ENCODE measurements around the gene PRDM10.
A peak's percentile ranks its signal among the peaks of the same experiment; 100 is the strongest.
"Not testable (repeated sequence)": the region's sequence is repeated elsewhere in the genome, so short reads cannot be mapped to it uniquely, and the experiment has no call there.

PRDM10 gene

GRCh38 chr11:130031945-130032344 is 29.3 kb upstream of the PRDM10 start:
- TF ChIP-seq CTCF (IDR thresholded peaks at IDR 0.05; ENCODE audit: low read length, missing control alignments): no peak
- DNase-seq (ENCODE audit: low read depth): no peak
- no peak overlapping the region for H3K4me3 ChIP-seq (replicated peaks; ENCODE audit: low read depth, low read length)

- DNase-seq (ENCODE audit: low read depth): no peak
- TF ChIP-seq CTCF (IDR thresholded peaks at IDR 0.05; ENCODE audit: low read length, missing control alignments): no peak
- H3K4me3 ChIP-seq (replicated peaks; ENCODE audit: low read depth, low read length): no peak overlapping the region
Measured at GRCh38 chr11:130031056-130031455, 28.4 kb upstream of the PRDM10 start.

- DNase-seq (ENCODE audit: low read depth): peak; percentile 46
- H3K4me3 ChIP-seq (replicated peaks; ENCODE audit: low read depth, low read length): no peak overlapping the region
- TF ChIP-seq CTCF (IDR thresholded peaks at IDR 0.05; ENCODE audit: low read length, missing control alignments): no peak
Measured at GRCh38 chr11:130029137-130029536, 26.5 kb upstream of the PRDM10 start.

- no peak for TF ChIP-seq CTCF (IDR thresholded peaks at IDR 0.05; ENCODE audit: low read length, missing control alignments)
- DNase-seq (ENCODE audit: low read depth): no peak
- no peak overlapping the region for H3K4me3 ChIP-seq (replicated peaks; ENCODE audit: low read depth, low read length)
Measured at GRCh38 chr11:130025371-130025770, 22.7 kb upstream of the PRDM10 start.

GRCh38 chr11:130024361-130024760 is 21.7 kb upstream of the PRDM10 start:
- TF ChIP-seq CTCF (IDR thresholded peaks at IDR 0.05; ENCODE audit: low read length, missing control alignments): no peak
- DNase-seq (ENCODE audit: low read depth): no peak
- no peak overlapping the region for H3K4me3 ChIP-seq (replicated peaks; ENCODE audit: low read depth, low read length)

- peak; percentile 59 for DNase-seq (ENCODE audit: low read depth)
- H3K4me3 ChIP-seq (replicated peaks; ENCODE audit: low read depth, low read length): no peak overlapping the region
- no peak for TF ChIP-seq CTCF (IDR thresholded peaks at IDR 0.05; ENCODE audit: low read length, missing control alignments)
Measured at GRCh38 chr11:130023204-130023603, 20.6 kb upstream of the PRDM10 start.

- no peak overlapping the region for H3K4me3 ChIP-seq (replicated peaks; ENCODE audit: low read depth, low read length)
- DNase-seq (ENCODE audit: low read depth): no peak
- TF ChIP-seq CTCF (IDR thresholded peaks at IDR 0.05; ENCODE audit: low read length, missing control alignments): no peak
Measured at GRCh38 chr11:130022799-130023198, 20.2 kb upstream of the PRDM10 start.

- DNase-seq (ENCODE audit: low read depth); H3K4me3 ChIP-seq (replicated peaks; ENCODE audit: low read depth, low read length): not testable (repeated sequence)
Measured at GRCh38 chr11:130021606-130022005, 19.0 kb upstream of the PRDM10 start.

All from fibroblast of pulmonary artery (primary cell).